GM19351 (cell line): Measurements from ENCODE around the gene BAIAP3.

Experiments used
- ATAC-seq: cut with Tn5 transposase; IDR thresholded peaks from one replicate; pipeline ENCODE4 v1.9.1; 2021; ENCODE audit warnings: mild to moderate bottlenecking, moderate library complexity; ENCODE audit not compliant: unreplicated experiment

The BAIAP3 gene

DNA sequence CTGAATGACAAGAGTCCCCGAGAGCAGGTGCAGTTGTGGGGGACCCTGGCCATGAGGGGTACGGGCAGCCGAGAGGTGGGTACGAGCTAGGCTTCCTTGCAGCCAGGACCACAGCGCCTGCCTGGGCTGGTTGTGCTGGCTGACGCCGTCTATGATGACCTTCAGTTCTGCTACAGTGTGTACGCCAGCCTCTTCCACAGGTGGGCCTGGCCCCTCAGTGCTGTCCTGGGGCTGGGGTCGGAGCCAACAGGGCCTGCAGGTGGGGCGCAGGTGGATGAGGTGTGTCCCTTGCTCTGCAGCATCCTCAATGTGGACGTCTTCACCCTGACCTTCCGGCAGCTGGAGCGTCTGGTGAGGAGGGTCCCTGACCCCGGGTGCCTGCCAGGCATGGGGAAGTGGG, 11.1 kb downstream of the BAIAP3 start:
- ATAC-seq, result no peak

DNA sequence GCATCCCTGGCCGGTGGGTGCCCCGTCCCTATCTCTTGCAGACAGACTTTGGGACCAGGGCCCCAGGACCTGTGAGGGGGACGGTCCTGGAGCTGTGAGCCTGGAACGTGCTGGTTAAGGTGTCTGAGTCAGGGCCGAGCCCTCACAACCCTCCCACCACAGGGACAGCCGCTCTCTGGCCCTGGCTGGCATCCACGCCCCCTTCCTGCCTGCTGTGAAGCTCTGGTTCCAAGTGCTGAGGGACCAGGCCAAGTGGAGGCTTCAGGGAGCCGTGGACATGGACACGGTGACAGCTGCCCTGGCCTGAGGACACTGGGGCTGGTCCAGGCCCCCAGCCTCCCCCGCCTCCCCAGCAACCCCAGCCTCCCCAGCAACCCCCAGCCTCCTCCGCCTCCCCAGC, 11.6 kb downstream of the BAIAP3 start:
- no peak for ATAC-seq

DNA sequence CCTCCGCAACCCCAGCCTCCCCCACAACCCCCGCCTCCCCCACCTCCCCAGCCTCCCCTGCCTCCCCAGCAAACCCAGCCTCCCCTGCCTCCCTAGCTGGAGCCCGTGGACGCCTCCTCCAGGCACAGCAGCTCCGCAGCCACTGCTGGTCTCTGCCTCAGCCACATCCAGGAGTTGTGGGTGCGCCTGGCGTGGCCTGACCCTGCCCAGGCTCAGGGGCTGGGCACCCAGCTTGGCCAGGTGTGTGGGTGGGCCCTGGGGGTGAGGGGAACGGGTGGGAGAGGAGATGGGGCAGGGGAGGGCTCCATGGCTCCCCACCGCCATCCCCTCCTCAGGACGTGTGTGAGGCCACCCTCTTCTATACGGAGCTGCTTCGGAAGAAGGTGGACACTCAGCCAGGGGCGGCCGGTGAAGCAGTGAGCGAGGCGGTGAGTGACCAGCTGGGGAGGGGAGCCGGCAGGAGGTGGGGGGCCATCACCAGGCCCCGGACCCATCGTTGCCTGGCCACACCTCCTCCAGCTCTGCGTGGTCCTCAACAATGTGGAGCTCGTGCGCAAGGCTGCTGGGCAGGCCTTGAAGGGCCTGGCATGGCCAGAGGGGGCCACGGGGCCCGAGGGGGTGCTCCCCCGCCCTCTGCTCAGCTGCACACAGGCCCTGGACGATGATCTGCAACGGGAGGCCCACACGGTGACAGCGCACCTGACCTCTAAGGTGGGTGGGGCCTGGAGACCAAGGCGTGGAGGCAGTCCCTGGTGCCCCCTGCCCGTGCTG, 12.4 kb downstream of the BAIAP3 start:
- ATAC-seq, result no peak

DNA sequence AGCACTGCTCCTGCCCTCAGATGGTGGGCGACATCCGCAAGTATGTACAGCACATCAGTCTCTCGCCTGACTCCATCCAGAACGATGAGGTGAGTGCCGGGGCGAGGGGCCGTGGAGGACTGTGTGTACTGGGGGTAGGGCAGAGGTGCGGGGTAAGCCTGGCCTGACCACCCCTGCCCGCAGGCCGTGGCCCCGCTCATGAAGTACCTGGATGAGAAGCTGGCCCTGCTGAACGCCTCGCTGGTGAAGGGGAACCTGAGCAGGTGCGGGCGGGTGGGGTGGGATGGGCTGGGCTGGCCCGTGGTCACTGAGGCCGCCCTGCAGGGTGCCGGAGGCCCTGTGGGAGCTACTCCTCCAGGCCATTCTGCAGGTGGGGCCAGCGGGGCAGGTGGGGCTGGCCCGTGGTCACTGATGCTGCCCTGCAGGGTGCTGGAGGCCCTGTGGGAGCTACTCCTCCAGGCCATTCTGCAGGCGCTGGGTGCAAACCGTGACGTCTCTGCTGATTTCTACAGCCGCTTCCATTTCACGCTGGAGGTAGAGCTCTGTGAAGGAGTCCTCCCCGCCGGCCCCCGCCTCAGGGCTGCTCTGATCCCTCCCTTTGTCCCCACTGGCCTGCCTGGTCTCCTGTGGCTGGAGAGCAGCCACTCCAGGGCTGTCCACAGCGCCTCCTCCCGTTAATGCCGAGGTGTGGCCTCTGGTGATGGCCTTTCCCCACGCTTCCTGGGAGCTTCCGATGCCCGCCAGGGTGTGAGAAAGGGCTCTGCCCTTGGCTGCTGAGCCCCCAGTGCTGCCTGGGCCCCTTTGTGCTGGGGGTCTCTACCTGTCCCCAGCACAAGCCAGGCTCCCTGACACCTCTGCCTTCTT, 13.2 kb downstream of the BAIAP3 start:
- no peak for ATAC-seq

DNA sequence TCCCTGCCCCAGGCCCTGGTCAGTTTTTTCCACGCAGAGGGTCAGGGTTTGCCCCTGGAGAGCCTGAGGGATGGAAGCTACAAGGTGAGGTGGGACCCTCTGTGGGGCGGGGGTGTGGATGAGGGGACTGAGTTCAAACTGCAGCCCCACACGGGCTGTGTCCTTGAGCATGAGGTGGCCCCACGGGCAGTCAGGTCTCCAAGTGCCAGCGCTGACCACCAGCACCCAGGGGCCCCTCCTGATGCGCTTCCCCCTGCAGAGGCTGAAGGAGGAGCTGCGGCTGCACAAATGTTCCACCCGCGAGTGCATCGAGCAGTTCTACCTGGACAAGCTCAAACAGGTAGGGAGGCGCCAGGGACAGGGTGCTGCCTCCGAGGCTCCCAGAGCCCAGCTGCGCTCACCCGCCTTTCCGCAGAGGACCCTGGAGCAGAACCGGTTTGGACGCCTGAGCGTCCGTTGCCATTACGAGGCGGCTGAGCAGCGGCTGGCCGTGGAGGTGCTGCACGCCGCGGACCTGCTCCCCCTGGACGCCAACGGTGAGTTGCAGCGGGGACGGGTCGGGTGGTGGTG, 13.9 kb downstream of the BAIAP3 start:
- ATAC-seq, result no peak

DNA sequence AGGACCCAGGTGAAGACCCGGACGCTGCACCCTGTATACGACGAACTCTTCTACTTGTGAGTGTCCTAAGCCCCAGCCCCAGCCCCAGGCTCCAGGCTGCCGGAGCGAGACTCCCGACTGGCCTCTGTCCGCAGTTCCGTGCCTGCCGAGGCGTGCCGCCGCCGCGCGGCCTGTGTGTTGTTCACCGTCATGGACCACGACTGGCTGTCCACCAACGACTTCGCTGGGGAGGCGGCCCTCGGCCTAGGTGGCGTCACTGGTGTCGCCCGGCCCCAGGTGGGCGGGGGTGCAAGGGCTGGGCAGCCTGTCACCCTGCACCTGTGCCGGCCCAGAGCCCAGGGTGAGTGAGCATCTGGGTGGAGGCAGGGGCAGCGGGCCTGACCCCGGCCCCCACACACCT, 14.5 kb downstream of the BAIAP3 start:
- ATAC-seq, result no peak

DNA sequence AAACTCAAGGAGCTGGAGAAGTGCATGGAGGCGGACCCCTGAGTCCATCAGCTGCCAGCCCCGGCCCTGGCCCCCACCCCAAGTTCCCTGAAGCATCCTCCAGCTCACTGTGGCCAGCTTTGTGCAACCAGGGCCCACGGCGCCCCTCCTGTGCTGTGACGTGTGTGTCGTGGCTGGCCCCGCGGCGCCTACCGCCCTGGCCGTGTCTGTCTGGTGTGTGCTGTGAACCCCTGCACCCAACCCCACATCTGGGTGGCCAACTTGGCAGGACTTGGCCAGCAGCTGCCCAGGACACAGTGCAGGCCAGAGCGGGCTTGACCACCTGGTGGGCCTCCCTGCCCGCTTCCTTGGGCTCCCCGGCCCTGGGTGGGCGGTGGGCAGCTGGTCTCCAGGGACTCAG, 15.0 kb downstream of the BAIAP3 start:
- no peak for ATAC-seq

DNA sequence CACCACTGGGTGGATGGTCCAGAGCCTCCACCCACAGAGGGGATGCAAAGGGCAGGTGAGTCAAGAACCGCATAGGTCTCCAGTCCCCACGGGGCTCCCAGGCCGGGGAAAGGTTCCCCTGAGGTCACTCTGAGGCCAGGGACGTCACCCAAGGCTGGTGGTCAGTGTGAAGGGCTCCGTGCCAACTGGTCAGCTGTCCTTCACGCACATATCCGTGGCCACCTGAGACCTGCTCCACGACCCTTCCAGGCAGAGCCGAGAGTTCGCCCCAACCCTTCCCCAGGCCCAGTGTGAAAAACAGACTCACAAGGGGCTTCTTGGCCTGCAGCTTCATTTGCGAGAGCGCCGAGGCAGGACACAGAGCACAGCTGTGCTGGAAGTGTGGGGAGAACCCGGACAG, 15.5 kb downstream of the BAIAP3 start:
- ATAC-seq, result no peak

DNA sequence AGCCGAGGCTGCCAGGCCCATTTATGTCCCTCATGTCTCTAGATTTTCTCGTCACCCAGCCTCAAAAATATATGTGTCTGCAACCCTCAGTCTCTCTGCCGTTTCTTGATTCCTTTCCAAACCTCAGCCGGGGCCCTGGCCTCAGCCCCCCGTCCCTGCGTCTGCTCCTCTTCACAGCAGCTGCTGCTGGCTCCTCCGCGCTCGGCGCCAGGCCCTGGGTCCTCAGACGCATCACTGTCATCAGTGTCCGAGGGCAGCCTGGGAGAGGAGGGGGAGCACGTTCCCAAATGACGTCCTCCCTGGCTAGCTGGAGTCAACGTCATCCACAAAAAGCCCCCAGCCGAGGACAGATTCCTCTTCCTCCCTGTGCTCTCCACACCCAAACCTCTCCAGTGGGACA, 15.9 kb downstream of the BAIAP3 start:
- ATAC-seq, result no peak

DNA sequence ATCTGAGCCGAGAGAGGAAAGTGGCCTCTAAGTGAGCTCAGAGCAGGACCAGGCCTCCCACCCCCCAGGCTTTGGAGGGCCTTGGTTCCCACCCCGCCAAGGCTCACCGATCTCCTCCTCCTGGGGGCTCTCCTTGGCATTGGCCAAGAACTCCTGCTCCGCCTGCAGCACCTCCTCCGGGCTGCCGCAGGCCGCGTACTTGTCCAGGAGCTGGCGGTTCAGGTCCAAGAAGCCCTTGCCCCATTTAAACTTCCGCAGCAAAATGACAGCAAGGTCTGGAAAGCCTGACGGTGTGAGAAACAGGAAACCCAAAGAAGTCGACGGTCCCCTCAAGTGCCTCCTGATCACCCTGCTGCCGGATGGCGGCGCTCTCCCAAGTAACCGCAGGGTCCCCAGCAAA, 16.5 kb downstream of the BAIAP3 start:
- ATAC-seq, result no peak

DNA sequence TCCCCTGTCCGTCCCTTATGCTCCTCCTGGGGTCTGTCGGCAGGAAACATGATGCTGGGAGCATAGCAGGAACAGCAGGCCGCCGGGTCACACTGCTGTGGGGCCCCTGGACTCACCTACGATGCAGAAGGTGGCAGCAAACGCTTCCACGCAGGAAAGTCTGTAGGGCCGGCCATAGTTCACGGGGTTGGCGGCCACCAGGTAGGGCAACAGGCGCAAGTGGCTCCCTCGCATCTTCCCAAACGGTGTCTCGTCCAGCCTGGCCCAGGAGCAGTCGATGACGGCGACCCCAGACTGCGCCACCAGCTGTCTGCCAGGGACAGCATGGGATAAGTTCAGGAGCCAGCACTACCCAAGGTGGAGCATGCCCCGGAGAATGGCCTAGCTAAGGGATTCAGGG, 17.2 kb downstream of the BAIAP3 start:
- ATAC-seq, result no peak

DNA sequence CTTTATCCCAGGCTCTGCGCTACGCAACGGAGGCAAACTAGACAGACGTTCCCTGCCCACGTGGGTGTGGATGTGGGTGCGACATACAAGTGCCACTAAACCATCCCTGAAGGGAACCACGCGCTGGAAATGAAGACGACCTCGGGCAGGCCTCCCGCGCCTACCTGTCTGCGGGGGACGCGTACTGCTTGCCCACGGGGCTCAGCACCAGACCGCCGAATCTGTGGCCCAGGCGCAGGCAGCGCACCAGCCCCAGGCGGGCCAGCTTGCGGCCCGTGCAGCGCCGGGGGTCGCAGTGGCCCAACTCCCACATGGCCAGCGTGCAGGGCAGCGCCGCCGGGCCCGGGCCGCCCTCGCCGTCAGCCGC, 17.8 kb downstream of the BAIAP3 start:
- ATAC-seq, result peak; percentile 15

DNA sequence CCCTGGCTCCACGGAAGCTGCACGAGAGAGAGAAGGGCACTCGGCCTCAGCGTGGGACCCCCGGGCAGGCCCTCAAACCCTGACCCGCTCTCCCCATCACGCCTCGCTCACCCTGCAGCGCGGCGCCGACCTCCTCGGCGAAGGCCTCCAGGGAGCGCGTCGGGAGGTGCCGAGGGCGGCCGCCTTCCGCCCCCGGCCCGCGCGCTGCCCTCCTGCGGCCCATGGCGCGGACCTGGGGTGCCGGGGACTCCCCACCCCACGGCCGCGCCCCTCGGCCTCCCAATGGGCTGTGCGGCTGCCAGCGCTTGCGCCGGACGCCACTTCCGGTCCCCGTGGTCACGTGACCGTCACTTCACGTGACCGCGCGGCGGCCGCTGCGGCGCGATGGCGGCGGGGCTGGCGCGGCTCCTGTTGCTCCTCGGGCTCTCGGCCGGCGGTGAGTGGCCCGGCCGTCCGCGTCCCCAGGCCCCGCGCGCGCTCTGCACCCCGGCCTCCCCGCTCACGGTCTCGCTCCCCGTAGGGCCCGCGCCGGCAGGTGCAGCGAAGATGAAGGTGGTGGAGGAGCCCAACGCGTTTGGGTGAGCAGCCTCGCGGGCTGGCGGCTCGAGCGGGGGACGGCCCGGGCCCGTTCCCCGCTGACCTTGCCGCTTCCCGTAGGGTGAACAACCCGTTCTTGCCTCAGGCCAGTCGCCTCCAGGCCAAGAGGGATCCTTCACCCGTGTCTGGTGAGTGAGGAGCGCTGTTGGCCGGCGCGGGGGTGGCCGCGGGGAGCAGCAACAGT, 18.3 kb downstream of the BAIAP3 start, which contains the start of the genes GNPTG and TSR3:
Gene GNPTG, plus strand, starts transcription at position 350 of the 781 bp plus-strand sequence. Its CDS starts 35 bp downstream, at position 385.
Gene TSR3, minus strand, starts transcription at position 297 of the 781 bp plus-strand sequence. Its CDS starts 74 bp downstream, at position 223.
- ATAC-seq, result peak; percentile 84

DNA sequence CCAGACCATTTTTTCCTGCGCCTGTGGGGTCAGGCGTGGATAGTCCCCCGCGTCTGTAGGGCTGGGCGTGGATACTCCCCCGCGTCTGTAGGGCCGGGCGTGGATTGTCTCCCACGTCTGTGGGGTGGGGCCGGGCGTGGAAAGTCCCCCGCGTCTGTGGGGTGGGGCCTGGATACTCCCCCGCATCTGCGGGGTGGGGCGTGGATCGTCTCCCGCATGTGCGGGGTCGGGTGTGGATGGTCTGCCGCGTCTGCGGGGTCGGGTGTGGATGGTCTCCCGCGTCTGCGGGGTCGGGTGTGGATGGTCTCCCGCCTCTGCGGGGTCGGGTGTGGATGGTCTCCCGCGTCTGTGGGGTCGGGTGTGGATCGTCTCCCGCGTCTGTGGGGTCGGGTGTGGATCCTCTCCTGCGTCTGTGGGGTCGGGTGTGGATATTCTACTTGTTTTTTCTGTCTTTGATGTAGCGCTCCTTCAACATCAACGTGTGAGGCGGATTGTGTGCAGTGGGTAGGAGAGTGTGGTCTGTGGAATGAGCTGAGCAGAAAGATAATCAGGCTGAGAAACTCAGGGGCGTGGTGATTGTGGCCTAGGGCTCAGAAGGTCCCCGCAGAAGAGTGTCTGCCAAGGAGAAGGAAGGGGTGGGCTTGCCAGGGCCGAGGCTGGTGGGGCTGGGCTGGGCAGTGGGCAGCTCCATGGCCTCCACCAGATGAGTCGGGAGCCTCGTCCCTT, 21.5 kb downstream of the BAIAP3 start:
- no peak for ATAC-seq

DNA sequence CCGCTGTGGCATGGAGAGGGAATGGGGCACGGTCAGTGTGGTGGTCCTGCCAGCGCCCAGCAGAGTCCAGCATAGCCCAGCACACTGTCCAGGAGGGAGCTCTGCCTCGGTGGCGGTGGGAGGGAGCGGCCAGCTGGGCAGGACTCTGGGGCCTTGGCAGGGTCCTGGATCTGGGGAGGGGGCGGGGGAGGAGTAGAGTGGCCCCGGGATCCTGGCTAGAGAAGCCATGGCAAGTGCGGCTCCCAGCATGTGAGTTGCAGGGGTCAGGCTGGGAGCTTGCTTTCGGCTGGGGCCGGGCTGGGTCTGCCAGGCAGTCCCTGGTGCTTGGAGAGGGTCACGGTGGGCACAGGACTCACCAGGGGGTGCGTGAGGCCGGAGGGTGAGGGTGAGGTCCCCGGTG, 22.1 kb downstream of the BAIAP3 start:
- ATAC-seq, result no peak

DNA sequence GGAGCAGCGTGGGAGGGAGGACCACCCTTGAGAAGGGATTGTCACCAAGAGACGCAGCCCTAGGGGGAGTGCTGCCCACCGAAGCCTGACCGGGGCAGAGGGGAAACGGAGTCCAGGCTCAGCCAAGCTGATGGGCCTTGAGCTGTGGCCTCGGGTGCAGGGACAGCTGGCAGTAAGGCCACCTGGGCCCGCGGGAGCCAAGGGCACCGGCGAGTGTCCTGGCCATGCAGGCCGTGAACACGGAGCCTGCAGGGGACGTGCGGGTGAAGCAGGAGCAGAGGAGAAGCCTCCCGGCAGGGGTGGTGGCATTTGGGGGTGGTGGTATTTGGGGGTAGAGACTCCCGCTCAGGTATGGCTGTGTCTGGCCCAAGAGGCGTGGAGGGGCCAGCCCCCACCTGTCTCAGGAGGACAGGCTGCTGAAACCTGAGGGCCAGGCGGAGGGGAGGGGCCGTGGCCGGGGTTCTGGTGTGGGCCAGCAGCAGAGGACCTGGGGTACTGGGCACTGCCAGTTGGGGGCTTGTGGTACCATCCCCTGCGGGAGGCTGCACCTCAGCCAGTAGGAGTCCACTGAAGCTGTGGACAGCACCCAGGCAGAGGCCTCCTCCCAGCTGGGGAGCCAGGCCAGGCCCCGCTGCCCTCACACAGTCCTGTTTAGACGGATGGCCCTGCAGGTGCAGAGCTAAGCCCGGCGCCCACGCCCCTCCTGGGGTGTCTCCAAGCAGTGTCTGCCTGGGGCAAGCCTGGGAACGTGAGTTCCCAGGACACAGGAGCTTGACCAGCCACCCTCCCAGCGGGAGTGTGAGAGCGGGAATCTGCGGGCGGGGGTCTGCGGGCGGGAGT, 22.8 kb downstream of the BAIAP3 start:
- no peak for ATAC-seq

DNA sequence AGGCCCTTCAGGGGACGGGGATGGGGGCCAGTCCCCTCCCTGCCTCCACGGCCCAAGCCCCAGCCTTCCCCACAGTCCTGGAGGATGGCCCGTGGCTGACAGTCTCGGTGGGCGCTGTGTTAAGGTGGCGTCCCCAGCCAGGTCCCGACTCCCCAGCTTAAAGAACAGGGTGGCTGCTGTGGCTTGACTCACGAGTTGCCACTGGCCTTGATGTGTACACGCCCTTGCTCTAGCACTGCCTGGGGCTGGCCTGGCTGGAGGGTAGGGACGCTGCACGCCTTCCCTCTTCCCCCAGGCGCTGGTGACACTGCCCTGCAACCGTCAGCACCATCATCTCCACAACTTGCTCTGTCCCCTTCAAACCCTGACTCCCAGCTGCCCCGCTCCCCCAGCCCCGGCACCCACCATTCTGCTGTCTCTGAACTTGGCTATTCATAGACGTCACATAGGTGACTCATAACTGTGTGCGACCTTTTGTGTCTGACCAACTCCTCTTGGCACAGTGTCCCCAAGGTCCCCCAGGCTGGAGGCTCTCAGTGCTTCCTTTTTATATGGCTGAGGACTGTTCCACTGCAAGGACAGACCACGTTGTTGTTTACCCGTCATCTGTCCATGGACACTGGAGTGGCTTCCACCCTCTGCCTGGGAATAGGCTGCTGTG, 24.6 kb downstream of the BAIAP3 start:
- ATAC-seq, result no peak

DNA sequence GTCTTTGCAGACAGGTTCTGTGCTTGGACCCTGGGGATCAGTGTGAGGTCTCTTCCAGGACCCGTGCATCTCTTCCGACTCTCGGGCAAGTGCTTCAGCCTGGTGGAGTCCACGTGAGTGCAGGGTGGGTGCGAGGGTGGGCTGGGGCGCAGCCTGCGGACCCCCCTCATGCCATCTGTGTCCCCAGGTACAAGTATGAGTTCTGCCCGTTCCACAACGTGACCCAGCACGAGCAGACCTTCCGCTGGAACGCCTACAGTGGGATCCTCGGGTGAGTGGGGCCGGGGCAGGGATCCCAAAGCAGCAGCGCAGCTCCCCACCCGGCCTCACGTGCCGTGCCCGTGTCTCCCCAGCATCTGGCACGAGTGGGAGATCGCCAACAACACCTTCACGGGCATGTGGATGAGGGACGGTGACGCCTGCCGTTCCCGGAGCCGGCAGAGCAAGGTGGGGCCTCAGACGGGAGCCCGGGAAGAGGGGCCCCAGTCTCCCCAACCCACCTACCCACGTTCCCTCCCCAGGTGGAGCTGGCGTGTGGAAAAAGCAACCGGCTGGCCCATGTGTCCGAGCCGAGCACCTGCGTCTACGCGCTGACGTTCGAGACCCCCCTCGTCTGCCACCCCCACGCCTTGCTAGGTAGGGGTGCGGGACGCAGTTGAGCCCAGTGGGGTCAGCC, 28.4 kb downstream of the BAIAP3 start:
- no peak for ATAC-seq
